Measurements from ENCODE around the gene PPP2R5C. TPM values are rescaled to one million over a fixed set of nuclear protein-coding genes. Genes with fewer than 3 reads are reported as not detected.

The PPP2R5C gene
- total and polyA plus RNA-seq, 2 of the 8 experiments (the other 6 are each of a cell fraction or from before 2014, with no cell fraction given), result 49.6 to 95.9 TPM

GRCh38 chr14:101964297-101965180 is 203.0 kb downstream of the PPP2R5C start, which contains the start of gene DYNC1H1 (continued):
- no peak for TF ChIP-seq RNF2 (IDR thresholded peaks at IDR 0.05; ENCODE audit: borderline replicate concordance, low read depth, low read length, missing control alignments, poor library complexity, severe bottlenecking)
- TF ChIP-seq KDM1A (IDR thresholded peaks at IDR 0.05; ENCODE audit: borderline replicate concordance, low read length), result no peak
- no peak for TF ChIP-seq SIRT6 (IDR thresholded peaks at IDR 0.05; ENCODE audit: low read length)
- no peak for TF ChIP-seq BRCA1 (IDR thresholded peaks at IDR 0.05; ENCODE audit: low read depth, low read length)
- TF ChIP-seq JUND (IDR thresholded peaks at IDR 0.05; ENCODE audit: low read length), result no peak
- TF ChIP-seq EZH2 (IDR thresholded peaks at IDR 0.05; ENCODE audit: low read depth, low read length, severe bottlenecking), result no peak
- TF ChIP-seq CBX8 (IDR thresholded peaks at IDR 0.05; ENCODE audit: borderline replicate concordance, low read depth, low read length), result no peak
- no peak; the same call in 1 of the 2 replicates for TF ChIP-seq MAX (IDR thresholded peaks at IDR 0.05)
- no peak for TF ChIP-seq CEBPB (IDR thresholded peaks at IDR 0.05; ENCODE audit: low read depth, low read length)
- 0 out of 2 replicates have a peak, but pooled peaks have one; percentile 13 for TF ChIP-seq TCF12 (IDR thresholded peaks at IDR 0.05; ENCODE audit: low read depth, low read length)
- TF ChIP-seq RAD21 (IDR thresholded peaks at IDR 0.05 in 1 of 2, conservative IDR thresholded peaks at IDR 0.05 in 1 of 2; ENCODE audit: low read depth in 2 of 2, low read length in 2 of 2), result no peak
- no peak for TF ChIP-seq KDM5A (IDR thresholded peaks at IDR 0.05; ENCODE audit: low read length)
- TF ChIP-seq TBP (IDR thresholded peaks at IDR 0.05; ENCODE audit: low read depth, low read length), result peak; percentile 89
- TF ChIP-seq SP4 (IDR thresholded peaks at IDR 0.05; ENCODE audit: low read length), result no peak
- TF ChIP-seq TAF7 (optimal IDR thresholded peaks at IDR 0.05; ENCODE audit: borderline replicate concordance, low read depth, low read length), result peak; percentile 92
- TF ChIP-seq EP300 (IDR thresholded peaks at IDR 0.05; ENCODE audit: borderline replicate concordance in 1 of 2, low read depth in 2 of 2, low read length in 2 of 2), result no peak
- no peak for TF ChIP-seq YY1 (IDR thresholded peaks at IDR 0.05; ENCODE audit: low read depth, low read length)
